ENCODE measurements around the gene A2M.

Gene A2M

GRCh38 chr12:9071518-9071917, 44.2 kb downstream of the A2M start:
- DNase-seq = no peak

GRCh38 chr12:9070351-9070750, 45.4 kb downstream of the A2M start:
- DNase-seq = no peak

- no peak for DNase-seq
Observed at GRCh38 chr12:9068600-9068999, 47.1 kb downstream of the A2M start.

GRCh38 chr12:9068086-9068485, 47.6 kb downstream of the A2M start:
- no peak for DNase-seq

- DNase-seq = no peak
Observed at GRCh38 chr12:9066755-9067423, 48.8 kb downstream of the A2M start.

- no peak for DNase-seq
Observed at GRCh38 chr12:9066183-9066623, 49.5 kb downstream of the A2M start.

GRCh38 chr12:9065607-9065856, 50.2 kb downstream of the A2M start:
- no peak for DNase-seq

- peak; percentile 46 for DNase-seq
Observed at GRCh38 chr12:9064815-9065606, 50.7 kb downstream of the A2M start.

- peak; percentile 67 for DNase-seq
Observed at GRCh38 chr12:9064201-9064814, 51.4 kb downstream of the A2M start.

GRCh38 chr12:9052610-9053009, 63.1 kb downstream of the A2M start:
- DNase-seq = no peak

- DNase-seq = no peak
Observed at GRCh38 chr12:9051158-9051550, 64.6 kb downstream of the A2M start.

GRCh38 chr12:9050521-9051157, 65.1 kb downstream of the A2M start:
- no peak for DNase-seq

GRCh38 chr12:9049520-9050133, 66.1 kb downstream of the A2M start:
- peak; percentile 58 for DNase-seq

- DNase-seq = peak; percentile 8
Observed at GRCh38 chr12:9048930-9049329, 66.8 kb downstream of the A2M start.

GRCh38 chr12:9047105-9047504, 68.6 kb downstream of the A2M start:
- DNase-seq = no peak

GRCh38 chr12:9043766-9044165, 72.0 kb downstream of the A2M start:
- DNase-seq = no peak

- DNase-seq = no peak
Observed at GRCh38 chr12:9041321-9041720, 74.4 kb downstream of the A2M start.

- DNase-seq = no peak
Observed at GRCh38 chr12:9040484-9041186, 75.1 kb downstream of the A2M start.

- peak; percentile 25 for DNase-seq
Observed at GRCh38 chr12:9039397-9039977, 76.2 kb downstream of the A2M start.

GRCh38 chr12:9037431-9037830, 78.3 kb downstream of the A2M start:
- DNase-seq = peak; percentile 16

- DNase-seq = no peak
Observed at GRCh38 chr12:9036227-9036626, 79.5 kb downstream of the A2M start.

GRCh38 chr12:9034095-9034494, 81.6 kb downstream of the A2M start:
- no peak for DNase-seq
